ENCODE results near the gene RB1.

The RB1 gene

GRCh38 chr13:48303359-48304142, at the start of gene RB1:
TSS of gene RB1 (plus strand) at chr13:48303751. CDS start at chr13:48303913, 162 bp downstream.
- H3K4me1 Mint-ChIP-seq: peaks cover 25% of the 10 kb centered on the region
- peaks cover 46% of the 10 kb centered on the region for H3K36me3 Mint-ChIP-seq
- H3K4me3 Mint-ChIP-seq: peak within 1 kb of the TSS; percentile 82
- no peaks in the 10 kb centered on the region for H3K9me3 Mint-ChIP-seq
- DNase-seq (ENCODE audit: low spot score in 2 of 2) (peak; percentile 84 to 92), ATAC-seq (peak; percentile 90)
- peak within 1 kb of the TSS; percentile 97 for H3K27ac Mint-ChIP-seq

DNA sequence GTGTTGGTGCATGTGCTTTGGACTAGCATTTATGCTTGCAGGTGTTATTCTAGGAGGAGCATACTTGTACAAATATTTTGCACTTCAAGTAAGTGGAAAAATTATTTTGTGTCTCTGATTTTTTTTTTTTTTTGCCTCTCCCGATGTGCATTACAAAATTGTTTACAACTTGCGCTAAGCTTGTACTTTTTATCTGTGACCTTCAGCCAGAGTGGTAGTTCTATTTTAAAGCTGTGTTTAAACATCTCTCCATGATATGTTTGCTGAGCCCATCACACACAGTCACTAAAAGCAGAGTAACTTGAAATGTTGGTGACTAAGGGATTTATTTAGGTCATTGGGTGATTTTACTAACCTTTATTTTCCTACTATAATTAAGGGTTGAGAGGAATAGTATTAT, 49.7 kb upstream of the RB1 start:
- H3K9me3 Mint-ChIP-seq: no peaks in the 10 kb centered on the region
- no peak for ATAC-seq
- H3K4me1 Mint-ChIP-seq: peaks cover 39% of the 10 kb centered on the region
- H3K27ac Mint-ChIP-seq: peak overlapping the region; percentile 76
- H3K4me3 Mint-ChIP-seq: no peak overlapping the region
- DNase-seq (ENCODE audit: low spot score in 2 of 2): no peak
- H3K36me3 Mint-ChIP-seq: peaks cover 55% of the 10 kb centered on the region

- Mint-ChIP-seq H3K9me3 (no peaks in the 10 kb centered on the region), H3K27ac (no peak overlapping the region), H3K36me3 (peaks cover 68% of the 10 kb centered on the region), H3K4me1 (peaks cover 32% of the 10 kb centered on the region), H3K4me3 (no peak overlapping the region)
- ATAC-seq: no peak
- DNase-seq (ENCODE audit: low spot score in 2 of 2): no peak
These were observed 48.5 kb upstream of the RB1 start for GRCh38 chr13:48255090-48255489.

DNA sequence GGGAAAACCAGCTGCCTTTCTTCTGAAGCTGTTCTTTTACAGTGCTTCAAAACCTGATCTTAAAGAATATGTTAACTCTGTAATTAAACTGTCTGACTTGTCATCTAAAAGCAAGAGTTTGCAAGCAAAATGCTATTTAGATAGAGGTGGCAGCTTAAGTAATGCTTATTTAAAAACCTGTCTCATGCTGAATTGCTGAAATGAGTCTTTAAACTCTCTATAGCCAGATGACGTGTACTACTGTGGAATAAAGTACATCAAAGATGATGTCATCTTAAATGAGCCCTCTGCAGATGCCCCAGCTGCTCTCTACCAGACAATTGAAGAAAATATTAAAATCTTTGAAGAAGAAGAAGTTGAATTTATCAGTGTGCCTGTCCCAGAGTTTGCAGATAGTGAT, 47.6 kb upstream of the RB1 start:
- Mint-ChIP-seq H3K36me3 (peaks cover 76% of the 10 kb centered on the region), H3K9me3 (no peaks in the 10 kb centered on the region), H3K4me1 (peaks cover 30% of the 10 kb centered on the region), H3K4me3 (no peak overlapping the region), H3K27ac (no peak overlapping the region)
- DNase-seq (ENCODE audit: low spot score in 2 of 2): no peak
- ATAC-seq: peak; percentile 73

DNA sequence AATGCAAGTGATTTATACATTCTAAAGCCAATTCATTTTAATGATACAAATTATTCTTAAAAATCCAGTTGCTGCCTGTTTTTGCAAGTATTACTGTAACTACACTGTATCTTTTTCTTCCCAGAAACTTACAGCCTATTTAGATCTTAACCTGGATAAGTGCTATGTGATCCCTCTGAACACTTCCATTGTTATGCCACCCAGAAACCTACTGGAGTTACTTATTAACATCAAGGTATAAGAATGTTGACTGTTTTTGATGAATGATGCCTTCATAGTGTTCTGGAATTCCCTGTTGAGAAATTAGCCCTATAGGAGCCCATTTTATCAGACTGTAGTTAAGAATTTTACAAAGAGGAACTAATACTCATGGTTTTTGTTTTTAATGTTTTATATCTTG, 45.5 kb upstream of the RB1 start:
- ATAC-seq (no peak), DNase-seq (ENCODE audit: low spot score in 2 of 2) (no peak)
- Mint-ChIP-seq H3K9me3 (no peaks in the 10 kb centered on the region), H3K27ac (no peak overlapping the region), H3K4me1 (peaks cover 24% of the 10 kb centered on the region), H3K36me3 (peaks cover 95% of the 10 kb centered on the region), H3K4me3 (no peak overlapping the region)

- H3K27ac Mint-ChIP-seq: no peak overlapping the region
- DNase-seq (ENCODE audit: low spot score in 2 of 2) (no peak), ATAC-seq (no peak)
- peaks cover 26% of the 10 kb centered on the region for H3K4me1 Mint-ChIP-seq
- H3K4me3 Mint-ChIP-seq: no peak overlapping the region
- H3K9me3 Mint-ChIP-seq: no peaks in the 10 kb centered on the region
- peaks cover 99% of the 10 kb centered on the region for H3K36me3 Mint-ChIP-seq
These were observed 45.1 kb upstream of the RB1 start for GRCh38 chr13:48258430-48258829.

DNA sequence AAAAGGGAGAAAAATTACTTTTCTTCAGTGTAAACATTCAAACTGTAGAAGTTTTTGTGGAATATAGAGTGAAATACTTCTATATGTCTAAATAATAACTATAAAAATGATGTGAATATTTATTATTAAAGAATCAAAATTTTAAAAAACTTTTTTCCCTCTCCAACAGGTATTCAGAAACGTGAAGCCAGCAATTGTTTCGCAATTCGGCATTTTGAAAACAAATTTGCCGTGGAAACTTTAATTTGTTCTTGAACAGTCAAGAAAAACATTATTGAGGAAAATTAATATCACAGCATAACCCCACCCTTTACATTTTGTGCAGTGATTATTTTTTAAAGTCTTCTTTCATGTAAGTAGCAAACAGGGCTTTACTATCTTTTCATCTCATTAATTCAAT, 42.6 kb upstream of the RB1 start:
- H3K36me3 Mint-ChIP-seq: peaks cover 73% of the 10 kb centered on the region
- DNase-seq (ENCODE audit: low spot score in 2 of 2) (no peak), ATAC-seq (no peak)
- H3K4me1 Mint-ChIP-seq: peaks cover 41% of the 10 kb centered on the region
- H3K27ac Mint-ChIP-seq: no peak overlapping the region
- no peaks in the 10 kb centered on the region for H3K9me3 Mint-ChIP-seq
- no peak overlapping the region for H3K4me3 Mint-ChIP-seq

DNA sequence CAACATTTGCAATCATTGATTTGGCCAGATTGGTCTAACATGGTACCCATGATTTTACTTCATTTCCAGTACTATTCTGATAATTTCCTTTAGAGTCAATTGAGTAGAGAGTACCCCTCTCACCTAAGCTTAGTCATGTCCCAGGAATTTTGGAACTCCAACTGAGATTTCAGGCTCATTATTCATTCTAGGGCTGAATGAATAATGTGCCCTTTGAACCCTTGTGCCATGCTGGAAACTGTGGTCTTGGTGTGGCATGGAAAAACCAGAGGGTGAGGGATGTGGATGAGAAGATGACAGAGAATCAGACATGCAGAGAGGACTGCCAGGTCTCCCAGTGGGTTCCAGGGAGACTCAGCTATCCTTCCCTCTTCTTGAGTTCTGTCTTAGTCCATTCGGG, 40.4 kb upstream of the RB1 start:
- no peak for DNase-seq (ENCODE audit: low spot score in 2 of 2)
- Mint-ChIP-seq H3K4me1 (peaks cover 46% of the 10 kb centered on the region), H3K27ac (no peak overlapping the region), H3K36me3 (peaks cover 51% of the 10 kb centered on the region), H3K4me3 (no peak overlapping the region), H3K9me3 (no peaks in the 10 kb centered on the region)
- ATAC-seq: no peak

- Mint-ChIP-seq H3K4me1 (peaks cover 46% of the 10 kb centered on the region), H3K36me3 (peaks cover 42% of the 10 kb centered on the region), H3K9me3 (no peaks in the 10 kb centered on the region), H3K4me3 (no peak overlapping the region), H3K27ac (no peak overlapping the region)
- no peak for DNase-seq (ENCODE audit: low spot score in 2 of 2)
- ATAC-seq: no peak
These were observed 39.5 kb upstream of the RB1 start for GRCh38 chr13:48264058-48264457.

DNA sequence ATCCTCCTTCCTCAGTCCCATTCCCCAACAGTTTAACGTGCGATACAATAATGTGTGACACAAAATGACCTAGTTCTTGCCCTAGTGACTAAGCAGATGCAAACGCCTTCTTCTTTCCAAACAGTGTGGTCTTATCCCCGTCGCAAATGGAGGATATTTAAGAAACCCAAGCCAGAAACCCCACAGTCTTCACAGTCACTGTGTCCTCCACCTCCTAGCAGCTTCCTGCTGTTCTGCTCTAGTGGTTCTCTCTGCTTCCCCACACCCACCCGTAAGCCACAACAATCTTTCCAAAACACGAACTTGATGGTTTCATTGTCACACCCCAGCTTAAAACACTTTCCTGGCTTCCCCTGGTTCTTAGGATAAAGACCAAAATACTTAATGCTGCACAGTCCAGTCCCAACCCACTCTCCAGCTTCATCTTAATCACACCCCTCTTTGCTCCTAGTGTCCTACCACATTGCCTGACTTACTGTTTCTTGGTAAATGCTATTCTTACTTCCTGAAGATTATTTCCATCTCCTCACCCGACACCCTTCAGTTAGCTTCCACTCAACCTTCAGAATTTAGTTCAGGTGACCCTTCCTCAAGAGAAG, 38.2 kb upstream of the RB1 start:
- peak overlapping the region; percentile 17 for H3K4me3 Mint-ChIP-seq
- no peak for DNase-seq (ENCODE audit: low spot score in 2 of 2)
- peak overlapping the region; percentile 6 for H3K27ac Mint-ChIP-seq
- peak; percentile 89 for ATAC-seq
- peaks cover 30% of the 10 kb centered on the region for H3K36me3 Mint-ChIP-seq
- H3K9me3 Mint-ChIP-seq: no peaks in the 10 kb centered on the region
- H3K4me1 Mint-ChIP-seq: peaks cover 40% of the 10 kb centered on the region

DNA sequence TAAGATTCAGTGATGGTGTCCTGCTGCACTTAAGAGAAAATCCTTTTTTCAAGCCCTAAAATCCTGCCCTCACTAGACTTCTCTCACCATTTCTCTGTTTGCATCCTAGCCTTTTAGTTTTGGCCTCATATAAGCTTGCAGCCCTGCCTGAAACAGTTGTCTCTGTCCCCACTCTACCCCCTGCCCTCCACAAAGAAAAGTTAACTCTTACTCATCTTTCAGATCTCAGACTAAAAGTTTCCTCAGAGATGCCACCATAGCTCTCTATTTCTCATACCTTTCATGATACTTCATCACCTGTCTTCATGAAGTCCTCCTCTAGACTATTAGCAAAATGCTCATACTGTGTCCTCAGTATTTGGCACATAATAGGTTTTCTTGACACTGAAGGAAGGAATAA, 37.4 kb upstream of the RB1 start:
- ATAC-seq (peak; percentile 76), DNase-seq (ENCODE audit: low spot score in 2 of 2) (no peak)
- H3K9me3 Mint-ChIP-seq: no peaks in the 10 kb centered on the region
- peaks cover 36% of the 10 kb centered on the region for H3K4me1 Mint-ChIP-seq
- peaks cover 22% of the 10 kb centered on the region for H3K36me3 Mint-ChIP-seq
- H3K27ac Mint-ChIP-seq: no peak overlapping the region
- H3K4me3 Mint-ChIP-seq: no peak overlapping the region

- ATAC-seq (no peak), DNase-seq (ENCODE audit: low spot score in 2 of 2) (no peak)
- Mint-ChIP-seq H3K9me3 (no peaks in the 10 kb centered on the region), H3K4me3 (no peak overlapping the region), H3K4me1 (peaks cover 36% of the 10 kb centered on the region), H3K36me3 (peaks cover 13% of the 10 kb centered on the region), H3K27ac (no peak overlapping the region)
These were observed 36.6 kb upstream of the RB1 start for GRCh38 chr13:48266701-48267639.

DNA sequence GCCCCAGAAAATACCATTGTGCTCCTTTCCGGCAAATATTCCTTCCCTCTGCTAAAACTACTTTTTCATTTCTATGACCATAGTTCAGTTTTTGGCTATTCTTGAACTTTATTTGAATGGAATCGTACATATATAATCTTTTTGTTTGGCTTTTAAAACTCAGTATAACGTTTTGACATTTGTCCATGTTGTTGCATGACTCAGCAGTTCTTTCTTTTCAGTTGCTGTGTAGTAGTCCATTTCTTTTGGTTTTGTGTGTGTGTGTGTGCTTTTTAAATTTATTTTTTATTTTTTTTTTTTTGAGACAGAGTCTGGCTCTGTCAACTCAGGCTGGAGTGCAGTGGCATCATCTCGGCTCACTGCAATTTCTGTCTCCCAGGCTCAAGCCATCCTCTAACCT, 35.5 kb upstream of the RB1 start:
- Mint-ChIP-seq H3K4me1 (peaks cover 30% of the 10 kb centered on the region), H3K9me3 (no peaks in the 10 kb centered on the region)
- no peak for ATAC-seq

DNA sequence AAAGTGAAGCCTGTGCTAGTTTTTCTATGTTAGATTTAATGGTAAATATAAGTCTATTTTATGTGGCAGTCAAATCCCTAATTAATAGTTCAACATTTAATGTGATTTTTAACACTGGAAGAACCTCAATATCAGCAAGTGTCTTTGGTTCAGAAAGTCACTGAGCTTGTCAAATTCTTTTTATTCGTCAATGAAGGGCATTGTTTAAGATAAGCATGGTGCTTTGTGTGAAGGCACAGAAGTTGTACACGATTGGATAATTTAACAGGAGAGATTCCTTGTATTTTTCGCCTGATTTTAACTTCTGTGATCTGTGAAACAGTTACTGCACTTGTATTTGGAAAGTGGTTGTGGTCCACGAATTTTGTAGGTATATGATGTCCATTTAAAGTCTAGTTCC, 30.2 kb upstream of the RB1 start:
- Mint-ChIP-seq H3K4me1 (peaks cover 6% of the 10 kb centered on the region), H3K27ac (no peak overlapping the region), H3K4me3 (no peak overlapping the region), H3K9me3 (no peaks in the 10 kb centered on the region), H3K36me3 (no peaks in the 10 kb centered on the region)
- DNase-seq (ENCODE audit: low spot score in 2 of 2): no peak
- no peak for ATAC-seq

More for the DNA sequence above, 35.5 kb upstream of the RB1 start:
- DNase-seq (ENCODE audit: low spot score in 2 of 2): no peak
- H3K4me3 Mint-ChIP-seq: no peak overlapping the region
- H3K27ac Mint-ChIP-seq: no peak overlapping the region
- H3K36me3 Mint-ChIP-seq: peaks cover 4% of the 10 kb centered on the region

DNA sequence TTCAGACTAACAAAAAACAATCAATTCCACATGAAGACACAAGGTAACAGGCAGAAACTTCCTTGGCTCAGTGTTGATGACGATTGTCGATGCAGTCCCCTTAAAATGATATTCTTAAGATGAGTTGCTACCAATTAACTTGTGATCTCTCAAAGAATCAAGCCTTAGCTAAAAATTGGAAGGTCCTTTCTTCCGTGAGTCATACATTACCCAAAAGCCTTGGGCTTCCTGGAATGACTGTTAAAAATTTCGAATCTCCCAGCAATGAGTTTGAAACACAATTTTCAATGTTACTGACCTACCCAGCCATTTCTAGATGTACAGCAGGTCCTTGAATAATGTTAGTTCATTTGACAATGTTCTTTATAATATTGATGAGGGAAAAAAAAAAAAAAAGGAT, 28.0 kb upstream of the RB1 start:
- H3K27ac Mint-ChIP-seq: no peak overlapping the region

More for the DNA sequence above, 28.0 kb upstream of the RB1 start:
- no peaks in the 10 kb centered on the region for H3K36me3 Mint-ChIP-seq
- peak; percentile 88 for ATAC-seq
- H3K4me3 Mint-ChIP-seq: no peak overlapping the region
- no peak for DNase-seq (ENCODE audit: low spot score in 2 of 2)
- no peaks in the 10 kb centered on the region for H3K9me3 Mint-ChIP-seq
- H3K4me1 Mint-ChIP-seq: peaks cover 6% of the 10 kb centered on the region
